ENCODE results near the gene CNOT1.
"Not testable (repeated sequence)": the region's sequence is repeated elsewhere in the genome, so short reads cannot be mapped to it uniquely, and the experiment has no call there.

Gene CNOT1

GRCh38 chr16:58638148-58639036 is 8.8 kb upstream of the CNOT1 start:
- DNase-seq (ENCODE audit: insufficient read length, low spot score) (no peak), FAIRE-seq (no peak)

- DNase-seq (ENCODE audit: insufficient read length, low spot score), result not testable (repeated sequence)
Observed at GRCh38 chr16:58637021-58637420, 7.4 kb upstream of the CNOT1 start.

GRCh38 chr16:58636466-58636865 is 6.8 kb upstream of the CNOT1 start:
- FAIRE-seq, result no peak
- no peak for DNase-seq (ENCODE audit: insufficient read length, low spot score)

More at GRCh38 chr16:58637021-58637420, 7.4 kb upstream of the CNOT1 start:
- FAIRE-seq, result not testable (repeated sequence)

- FAIRE-seq (no peak), DNase-seq (ENCODE audit: insufficient read length, low spot score) (no peak)
Observed at GRCh38 chr16:58635502-58635901, 5.9 kb upstream of the CNOT1 start.

- FAIRE-seq, result no peak
- DNase-seq (ENCODE audit: insufficient read length, low spot score), result no peak
Observed at GRCh38 chr16:58634265-58634802, 4.7 kb upstream of the CNOT1 start.

GRCh38 chr16:58628845-58629732 is 537 bp downstream of the CNOT1 start:
- DNase-seq (ENCODE audit: insufficient read length, low spot score), result no peak
- FAIRE-seq, result peak; percentile 18

- DNase-seq (ENCODE audit: insufficient read length, low spot score) (no peak), FAIRE-seq (no peak)
Observed at GRCh38 chr16:58624209-58624608, 5.4 kb downstream of the CNOT1 start.

GRCh38 chr16:58620396-58620795 is 9.2 kb downstream of the CNOT1 start:
- DNase-seq (ENCODE audit: insufficient read length, low spot score) (no peak), FAIRE-seq (no peak)

GRCh38 chr16:58615280-58615679 is 14.3 kb downstream of the CNOT1 start:
- DNase-seq (ENCODE audit: insufficient read length, low spot score), result no peak
- FAIRE-seq, result no peak

- no peak for DNase-seq (ENCODE audit: insufficient read length, low spot score)
- FAIRE-seq, result no peak
Observed at GRCh38 chr16:58614860-58615259, 14.8 kb downstream of the CNOT1 start.

- FAIRE-seq (no peak), DNase-seq (ENCODE audit: insufficient read length, low spot score) (no peak)
Observed at GRCh38 chr16:58614212-58614611, 15.4 kb downstream of the CNOT1 start.

GRCh38 chr16:58612965-58613364 is 16.7 kb downstream of the CNOT1 start:
- DNase-seq (ENCODE audit: insufficient read length, low spot score); FAIRE-seq: not testable (repeated sequence)

GRCh38 chr16:58608601-58609136 is 21.0 kb downstream of the CNOT1 start:
- no peak for FAIRE-seq

GRCh38 chr16:58605562-58605961 is 24.1 kb downstream of the CNOT1 start:
- DNase-seq (ENCODE audit: insufficient read length, low spot score) (no peak), FAIRE-seq (no peak)

More at GRCh38 chr16:58608601-58609136, 21.0 kb downstream of the CNOT1 start:
- DNase-seq (ENCODE audit: insufficient read length, low spot score), result no peak

GRCh38 chr16:58591083-58591482 is 38.5 kb downstream of the CNOT1 start:
- FAIRE-seq (no peak), DNase-seq (ENCODE audit: insufficient read length, low spot score) (no peak)

- FAIRE-seq, result no peak
Observed at GRCh38 chr16:58589326-58589905, 40.2 kb downstream of the CNOT1 start.

GRCh38 chr16:58588406-58588805 is 41.2 kb downstream of the CNOT1 start:
- FAIRE-seq, result no peak
- no peak for DNase-seq (ENCODE audit: insufficient read length, low spot score)

More at GRCh38 chr16:58589326-58589905, 40.2 kb downstream of the CNOT1 start:
- DNase-seq (ENCODE audit: insufficient read length, low spot score), result no peak

- FAIRE-seq (no peak), DNase-seq (ENCODE audit: insufficient read length, low spot score) (no peak)
Observed at GRCh38 chr16:58586340-58587030, 43.1 kb downstream of the CNOT1 start.

GRCh38 chr16:58584831-58585505 is 44.7 kb downstream of the CNOT1 start:
- FAIRE-seq, result no peak
- no peak for DNase-seq (ENCODE audit: insufficient read length, low spot score)

Measured in GM19239 (cell line).